HG03196 (cell line): ENCODE results near the gene ACLY.
A peak's percentile ranks its signal among the peaks of the same experiment; 100 is the strongest.
"Not testable (repeated sequence)": the region's sequence is repeated elsewhere in the genome, so short reads cannot be mapped to it uniquely, and the experiment has no call there.

Experiments
- ATAC-seq: cut with Tn5 transposase; IDR thresholded peaks from one replicate; pipeline ENCODE4 v1.9.1; 2021; ENCODE audit not compliant: unreplicated experiment

ACLY gene

DNA sequence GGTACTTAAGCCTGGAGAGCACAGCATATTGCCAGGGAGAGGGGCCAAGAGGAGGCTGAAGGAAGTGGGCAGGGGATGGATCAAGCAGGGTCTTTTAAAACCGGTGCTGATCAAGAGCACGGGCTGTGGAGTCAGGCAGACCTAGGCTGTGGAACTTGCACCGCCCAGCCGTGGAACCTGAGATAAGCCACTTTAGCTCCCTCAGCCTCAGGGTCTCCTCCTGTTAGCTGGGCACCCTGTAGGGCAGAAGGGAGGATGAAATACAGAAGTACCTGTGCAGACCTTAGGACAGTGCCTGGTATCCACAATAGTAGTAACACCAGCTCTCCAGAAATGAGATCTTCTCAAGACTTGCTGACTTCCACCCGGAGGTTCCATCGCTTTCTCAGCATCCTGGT is 20.9 kb upstream of the ACLY start:
- no peak for ATAC-seq

DNA sequence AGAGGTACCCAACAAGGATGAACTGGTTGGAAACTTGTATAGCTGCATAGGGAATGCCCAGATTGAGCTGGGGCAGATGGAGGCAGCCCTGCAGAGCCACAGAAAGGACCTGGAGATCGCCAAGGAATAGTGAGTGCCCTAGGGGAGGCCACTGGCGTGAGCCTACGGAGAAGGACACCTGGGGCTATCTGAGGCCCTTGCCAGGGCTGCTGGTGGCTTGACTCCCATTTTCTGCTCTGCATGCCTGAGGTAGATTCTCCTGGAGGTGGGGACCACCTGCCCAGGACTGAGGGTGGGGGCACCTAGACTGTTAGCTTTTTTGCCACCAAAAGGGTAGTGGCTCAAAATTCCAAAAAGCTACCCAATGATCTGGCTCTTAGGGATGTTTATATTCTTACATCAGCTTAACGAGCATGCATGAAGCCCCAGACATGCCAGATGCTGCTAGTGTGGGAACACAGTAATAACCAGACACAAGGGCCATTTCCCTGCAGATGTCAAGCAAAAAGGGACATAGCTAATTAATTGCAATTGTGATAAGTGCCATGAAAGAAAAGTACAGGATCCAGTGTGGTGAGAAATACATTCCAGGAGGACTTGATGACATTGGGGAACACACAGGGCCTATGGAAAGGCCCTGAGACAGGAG is 20.4 kb upstream of the ACLY start:
- no peak for ATAC-seq

DNA sequence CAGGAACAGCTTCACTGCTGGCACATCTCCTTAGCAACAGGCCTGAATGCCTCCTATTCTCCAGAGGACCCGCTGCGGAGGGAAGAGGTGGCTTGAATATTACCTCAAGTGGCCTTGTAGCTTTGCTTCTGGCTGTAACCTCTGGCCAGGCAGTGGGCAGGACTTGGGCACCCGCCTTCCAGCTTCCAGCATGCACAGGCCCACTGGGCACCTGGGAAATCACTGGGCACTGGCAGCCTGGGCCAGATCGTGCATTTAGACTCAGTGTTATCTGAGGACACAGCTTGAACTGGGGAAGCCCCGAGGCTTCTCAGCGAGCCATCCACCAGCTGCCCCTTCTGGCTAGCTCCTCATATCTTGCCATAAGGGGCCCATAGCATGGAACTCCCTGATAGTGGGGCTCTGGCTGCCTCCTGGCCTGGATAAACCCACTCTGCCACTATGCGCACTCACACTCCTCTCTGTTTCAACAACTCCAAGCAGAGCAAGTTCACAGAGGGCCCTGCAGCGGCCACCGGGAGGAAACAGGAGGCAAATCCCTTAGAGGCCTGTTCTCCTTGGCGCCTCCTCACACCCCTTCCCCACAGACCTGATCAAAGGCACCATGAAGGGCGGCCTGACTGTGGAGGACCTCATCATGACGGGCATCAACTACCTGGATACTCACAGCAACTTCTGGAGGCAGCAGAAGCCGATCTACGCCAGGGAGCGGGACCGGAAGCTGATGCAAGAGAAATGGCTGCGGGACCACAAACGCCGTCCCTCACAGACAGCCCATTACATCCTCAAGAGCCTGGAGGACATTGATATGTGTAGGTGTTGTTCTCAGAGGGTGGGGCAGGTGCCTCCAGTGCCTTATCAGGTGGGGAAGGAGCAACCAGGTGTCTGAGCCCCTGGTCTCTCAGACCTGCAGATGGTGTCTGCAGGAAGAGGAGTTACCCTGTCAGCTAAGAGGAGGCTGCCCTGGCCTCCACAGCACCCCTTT is 19.5 kb upstream of the ACLY start:
- ATAC-seq: no peak

DNA sequence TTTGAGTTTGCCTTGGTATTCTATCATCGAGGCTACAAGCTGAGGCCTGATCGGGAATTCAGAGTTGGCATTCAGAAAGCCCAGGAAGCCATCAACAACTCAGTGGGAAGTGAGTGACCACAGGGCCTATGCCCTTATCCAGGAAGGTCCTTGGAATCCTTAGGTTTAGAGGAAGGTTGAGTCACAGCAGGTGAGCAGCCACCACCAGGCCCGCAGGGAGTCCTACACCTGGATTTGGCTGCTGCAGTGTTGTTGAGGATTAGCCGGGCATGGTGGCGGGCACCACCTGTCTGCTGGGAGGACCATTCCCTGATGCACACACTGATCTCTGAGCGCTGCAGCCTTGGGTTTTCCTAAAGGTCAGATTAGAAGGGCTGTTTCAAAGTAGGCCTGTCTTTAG is 16.9 kb upstream of the ACLY start:
- no peak for ATAC-seq

DNA sequence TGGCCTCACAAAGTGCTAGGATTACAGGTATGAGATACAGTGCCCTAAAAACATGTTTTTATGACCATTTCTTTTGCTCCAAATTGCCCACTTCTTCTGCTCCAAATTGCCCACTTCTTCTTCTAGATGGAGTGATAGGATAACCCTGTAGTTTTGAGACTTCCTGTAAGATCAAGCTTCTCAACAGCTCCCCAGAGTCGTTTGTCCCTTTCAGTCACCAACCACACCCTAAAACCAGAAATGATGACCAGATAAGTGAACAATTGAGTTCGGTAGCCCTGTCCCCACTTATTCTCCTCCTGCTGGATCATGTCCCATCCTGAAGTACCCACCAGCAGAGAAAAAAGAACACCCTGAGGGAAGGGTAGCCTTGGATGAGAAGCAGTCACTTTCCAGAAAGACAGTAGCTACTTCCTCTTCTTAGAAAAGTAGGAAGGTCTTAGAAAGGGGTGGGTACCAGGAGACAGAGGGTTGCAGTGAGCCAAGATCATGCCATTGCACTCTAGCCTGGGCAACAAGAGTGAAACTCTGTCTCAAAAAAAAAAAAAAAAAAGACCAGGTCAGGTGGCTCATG is 14.2 kb upstream of the ACLY start:
- no peak for ATAC-seq

- not testable (repeated sequence) for ATAC-seq
Observed at GRCh38 chr17:41931715-41932114, 13.0 kb upstream of the ACLY start.

DNA sequence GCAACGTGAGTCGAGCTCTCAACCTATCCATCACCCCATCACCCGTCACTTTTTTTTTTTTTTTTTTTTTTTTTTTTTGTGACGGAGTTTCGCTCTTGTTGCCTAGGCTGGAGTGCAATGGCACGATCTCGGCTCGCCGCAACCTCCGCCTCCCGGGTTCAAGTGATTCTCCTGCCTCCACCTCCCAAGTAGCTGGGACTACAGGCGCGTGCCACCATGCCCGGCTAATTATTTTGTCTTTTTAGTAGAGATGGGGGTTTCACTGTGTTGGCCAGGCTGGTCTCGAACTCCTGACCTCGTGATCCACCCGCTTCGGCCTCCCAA is 12.0 kb upstream of the ACLY start:
- ATAC-seq: not testable (repeated sequence)

- ATAC-seq: peak; percentile 76
Observed at GRCh38 chr17:41930009-41930832, 11.5 kb upstream of the ACLY start, which contains the start of gene ODAD4. Gene ODAD4 (plus strand): TSS chr17:41930617. CDS start chr17:41930724, 107 bp downstream.

GRCh38 chr17:41928693-41929251 is 10.0 kb upstream of the ACLY start:
- ATAC-seq: no peak

DNA sequence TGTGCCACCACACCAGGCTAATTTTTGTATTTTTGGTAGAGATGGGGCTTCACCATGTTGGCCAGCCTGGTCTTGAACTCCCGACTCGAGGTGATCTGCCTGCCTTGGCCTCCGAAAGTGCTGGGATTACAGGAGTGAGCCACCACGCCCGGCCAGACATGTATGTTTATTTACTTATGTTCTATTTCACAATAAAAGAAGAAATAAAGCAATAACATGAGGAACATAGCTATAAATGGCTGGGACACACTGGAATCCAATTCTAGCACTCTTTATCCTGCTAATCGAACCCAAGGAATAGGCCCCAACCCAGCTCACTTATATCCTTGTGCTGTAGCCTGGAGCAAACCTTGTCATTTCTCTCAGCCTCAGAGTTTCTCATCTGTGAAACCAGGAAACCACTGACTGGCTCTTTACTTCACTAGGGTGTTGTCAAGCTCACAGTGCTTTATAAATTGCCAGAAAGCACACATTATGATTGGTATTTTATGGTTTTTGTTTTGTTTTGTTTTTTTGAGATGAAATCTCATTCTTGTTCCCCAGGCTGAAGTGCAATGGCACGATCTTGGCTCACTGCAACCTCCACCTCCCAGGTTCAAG is 7.3 kb upstream of the ACLY start:
- no peak for ATAC-seq

DNA sequence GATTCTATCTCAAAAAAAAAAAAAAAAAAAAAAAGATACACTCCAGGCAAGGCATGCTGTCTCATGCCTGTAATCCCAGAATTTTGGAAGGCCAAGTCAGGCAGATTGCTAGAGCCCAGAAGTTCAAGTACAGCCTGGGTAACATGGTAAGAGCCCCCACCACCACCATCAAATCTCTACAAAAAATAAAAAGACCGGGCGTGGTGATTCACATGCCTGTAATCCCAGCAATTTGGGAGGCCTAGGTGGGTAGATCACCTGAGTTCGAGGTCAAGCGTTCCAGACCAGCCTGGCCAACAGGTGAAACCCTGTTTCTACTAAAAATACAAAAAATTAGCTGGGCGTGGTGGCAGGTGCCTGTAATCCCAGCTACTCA is 1.8 kb upstream of the ACLY start:
- ATAC-seq: no peak

DNA sequence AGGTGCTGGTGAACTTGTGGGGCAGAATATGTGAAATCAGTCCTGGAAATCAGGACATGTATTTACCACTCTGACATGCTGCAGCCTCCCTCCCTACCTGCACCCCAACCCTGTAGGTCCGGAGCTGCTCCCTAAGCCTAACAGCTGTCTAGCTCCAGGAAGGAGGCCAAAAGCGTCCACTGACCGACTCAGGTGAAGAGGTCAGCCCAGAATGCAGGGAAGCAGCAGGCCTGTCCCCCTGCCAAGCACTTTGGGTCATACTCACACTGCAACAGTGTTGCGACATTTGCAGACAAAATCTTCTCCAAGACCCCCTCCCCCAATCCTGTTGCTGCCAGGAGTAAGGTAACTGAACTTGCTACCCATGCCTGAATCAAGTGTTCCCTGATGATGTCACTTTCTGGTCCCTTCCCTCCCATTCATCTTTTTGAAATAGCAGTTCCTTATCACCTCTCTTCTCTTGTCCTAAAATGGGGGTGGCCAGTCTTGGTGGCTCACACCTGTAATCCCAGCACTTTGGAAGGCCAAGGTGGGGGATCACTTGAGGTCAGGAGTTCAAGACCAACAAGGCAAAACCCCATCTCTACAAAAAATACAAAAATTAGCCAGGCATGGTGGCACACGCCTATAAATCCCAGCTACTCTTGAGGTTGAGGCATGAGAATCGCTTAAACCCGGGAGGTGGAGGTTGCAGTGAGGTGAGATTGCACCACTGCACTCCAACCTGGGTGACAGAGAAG is 1.3 kb upstream of the ACLY start:
- ATAC-seq: no peak

DNA sequence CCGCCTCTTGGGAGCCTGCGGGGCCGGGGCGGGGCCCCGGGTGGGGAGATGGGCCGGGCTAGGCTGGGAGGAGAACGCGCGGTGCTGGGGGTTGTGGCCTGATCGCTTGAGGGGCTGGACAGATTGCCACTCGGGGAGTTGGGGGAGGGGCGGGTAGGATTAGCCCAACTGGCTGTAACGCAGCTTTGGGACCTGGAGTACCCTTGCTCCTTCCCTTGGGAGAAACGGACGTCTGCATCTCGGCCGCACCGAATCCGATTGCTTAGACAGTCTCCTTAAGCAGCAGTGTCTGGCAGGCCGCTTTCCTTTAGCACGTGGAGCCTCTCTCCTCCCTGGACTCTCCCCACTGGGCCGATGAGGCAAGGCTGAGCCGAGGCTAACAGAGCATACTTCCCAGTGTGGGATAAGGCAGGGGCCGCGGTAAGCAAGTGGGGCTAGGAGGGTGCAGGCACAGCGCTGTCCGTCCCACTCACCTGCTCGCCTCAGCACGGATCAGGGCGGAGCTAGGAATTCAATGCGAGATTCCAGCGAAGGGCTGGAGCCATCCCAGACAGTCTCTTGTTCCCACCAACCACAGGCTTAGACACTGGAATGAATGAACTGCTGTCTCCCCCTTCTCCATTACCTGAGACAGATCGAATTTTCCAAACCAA is 540 bp upstream of the ACLY start:
- peak; percentile 6 for ATAC-seq

DNA sequence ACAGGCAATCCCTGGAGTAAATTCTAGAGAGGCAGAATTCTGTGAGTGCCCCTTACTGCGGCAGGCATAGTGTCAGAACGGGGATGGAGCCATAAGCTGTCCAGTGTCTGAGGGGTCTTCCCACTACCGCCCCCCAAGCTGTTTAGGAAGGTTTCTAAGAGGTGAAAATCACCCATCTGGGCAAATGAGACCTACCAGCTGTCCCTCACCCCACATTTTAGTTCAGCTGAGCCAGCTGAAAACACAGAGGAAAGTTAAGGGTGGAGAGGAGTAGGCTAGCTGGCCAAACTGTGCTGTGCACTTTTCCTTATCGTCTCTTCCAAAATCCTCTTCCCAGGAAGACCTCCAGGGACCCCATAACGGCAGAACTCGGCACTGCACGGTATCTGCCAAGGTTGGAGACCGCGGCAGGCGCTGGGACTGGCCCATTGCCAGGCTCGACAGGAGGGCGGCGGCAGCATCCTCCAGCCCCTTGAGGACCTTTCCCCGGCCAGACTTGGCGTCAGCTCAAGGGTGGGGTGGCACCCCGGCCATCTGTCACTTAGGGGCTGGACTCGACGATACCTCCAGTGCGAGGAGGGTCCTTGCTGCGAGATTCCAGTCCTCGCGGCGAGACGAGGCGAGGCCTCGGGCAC is 955 bp downstream of the ACLY start:
- no peak for ATAC-seq

GRCh38 chr17:41917192-41917591 is 1.6 kb downstream of the ACLY start:
- ATAC-seq: no peak

- no peak for ATAC-seq
Observed at GRCh38 chr17:41915566-41915965, 3.2 kb downstream of the ACLY start.

DNA sequence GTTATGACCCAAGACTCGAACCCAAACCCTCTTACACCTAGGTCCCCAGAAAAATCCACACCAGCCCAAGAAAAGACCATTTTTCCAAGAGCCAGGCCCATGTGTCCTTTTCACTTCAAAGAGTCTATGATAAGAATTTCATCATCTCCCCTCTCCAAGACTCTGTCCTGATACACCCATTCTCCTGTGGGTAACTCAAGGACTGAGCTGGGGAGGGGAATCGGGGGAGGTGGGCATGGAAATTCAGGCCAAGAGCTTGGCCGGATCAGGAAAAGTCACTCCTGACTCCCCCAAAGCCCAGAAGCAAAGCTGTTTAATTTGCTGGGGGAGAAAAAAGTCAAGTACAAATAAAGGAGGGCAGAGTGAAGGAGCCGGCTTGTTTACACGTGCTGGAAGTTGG is 3.7 kb downstream of the ACLY start:
- no peak for ATAC-seq

DNA sequence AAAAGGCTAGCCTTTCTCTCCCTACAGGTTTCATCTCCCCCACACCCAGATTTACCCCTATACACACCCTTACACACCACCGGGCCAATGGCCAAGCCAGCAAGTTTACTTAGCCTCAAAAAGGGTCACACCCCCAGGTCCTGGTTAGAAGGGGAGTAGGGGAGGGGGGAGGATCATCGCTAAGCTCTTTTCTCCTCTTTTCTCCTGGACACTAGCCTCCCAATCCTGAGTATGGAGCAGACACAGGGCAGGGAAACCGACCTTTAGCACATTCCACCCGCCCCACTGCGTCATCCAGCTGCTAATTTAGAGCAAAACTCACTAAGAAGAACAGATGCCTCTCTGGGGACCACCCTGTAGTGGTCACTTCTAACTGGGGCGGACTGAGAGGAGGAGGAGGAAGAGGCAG is 4.4 kb downstream of the ACLY start:
- no peak for ATAC-seq

DNA sequence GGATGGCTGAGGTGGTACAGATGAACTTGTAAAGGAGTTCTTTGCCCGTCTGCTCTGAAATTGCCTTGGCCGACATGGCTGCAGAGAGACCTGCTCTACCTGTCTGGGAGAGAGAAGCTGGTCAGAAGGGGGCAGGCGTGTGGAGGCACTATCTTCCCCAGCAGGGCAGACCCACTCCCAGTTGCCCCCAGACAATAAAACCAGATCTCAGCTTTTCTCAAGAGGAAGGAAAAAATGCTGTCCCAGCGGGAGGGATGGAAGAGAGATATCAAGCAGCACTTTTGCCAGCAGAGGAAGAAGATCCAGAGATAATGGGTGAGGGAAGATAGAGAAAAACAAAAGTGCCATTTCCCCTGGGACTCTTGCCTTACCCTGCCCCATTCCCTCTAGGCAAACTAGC is 5.0 kb downstream of the ACLY start:
- ATAC-seq: no peak
